HFFc6 (cell line): ENCODE results near the gene PLEKHB1. TPM values are rescaled to one million over a fixed set of nuclear protein-coding genes. Genes with fewer than 3 reads are reported as not detected.

Source experiments
- DNase-seq: peaks from one replicate; pipeline ENCODE4 v3.0.0-alpha.2; 2018
- H3K27ac Mint-ChIP-seq: 2 replicates; pipeline ENCODE4 v1.8.0; 2020; ENCODE audit warnings: mild to moderate bottlenecking, mixed read lengths
- H3K27me3 Mint-ChIP-seq: 2 replicates; pipeline ENCODE4 v1.8.0; 2021; ENCODE audit warnings: mild to moderate bottlenecking, moderate library complexity, mixed read lengths; ENCODE audit not compliant: insufficient read depth
- H3K36me3 Mint-ChIP-seq: 2 replicates; pipeline ENCODE4 v1.8.0; 2021; ENCODE audit warnings: low read depth, mixed read lengths
- H3K4me1 Mint-ChIP-seq: 2 replicates; pipeline ENCODE4 v1.8.0; 2020; ENCODE audit warnings: low read depth, mixed read lengths
- H3K4me3 Mint-ChIP-seq: 2 replicates; pipeline ENCODE4 v1.8.0; 2020; ENCODE audit warnings: mild to moderate bottlenecking, moderate library complexity, mixed read lengths
- H3K9me3 Mint-ChIP-seq: 2 replicates; pipeline ENCODE4 v1.8.0; 2020; ENCODE audit warnings: mild to moderate bottlenecking, mixed read lengths
- CTCF ChIP-seq: fragments of 200-600 bp; sonication (generic); IDR thresholded peaks from 2 replicates; pipeline ENCODE4 v1.5.0; 2021; ENCODE audit warnings: antibody characterized with exemption, mild to moderate bottlenecking
- total RNA-seq, 6 experiments: library from RNA; stranded (reverse); fragmentation: NEBNext Ultra II Directional; extraction: Animal tissue kit (Norgen Biotek cat#: 25700); gene quantifications; 2 replicates in 1 of 6; 3 replicates in 5 of 6; pipeline ENCODE4 v1.2.3, GENCODE V29; 2021

Gene PLEKHB1
- total RNA-seq, 6 experiments from 2014 or later, result 0.23 to 1.6 (median 0.48) TPM

GRCh38 chr11:73640592-73640991, 5.8 kb upstream of the PLEKHB1 start:
- Mint-ChIP-seq H3K4me1 (peaks cover 8% of the 10 kb centered on the region), H3K36me3 (no peaks in the 10 kb centered on the region), H3K27me3 (peaks cover 9% of the 10 kb centered on the region)

GRCh38 chr11:73641668-73642067, 4.7 kb upstream of the PLEKHB1 start:
- H3K9me3 Mint-ChIP-seq, result no peaks in the 10 kb centered on the region
- peaks cover 12% of the 10 kb centered on the region for H3K27me3 Mint-ChIP-seq
- peaks cover 15% of the 10 kb centered on the region for H3K4me1 Mint-ChIP-seq
- H3K36me3 Mint-ChIP-seq, result no peaks in the 10 kb centered on the region
- no peak overlapping the region for H3K4me3 Mint-ChIP-seq
- DNase-seq, result no peak
- no peak overlapping the region for H3K27ac Mint-ChIP-seq
- TF ChIP-seq CTCF, result no peak

More at GRCh38 chr11:73640592-73640991, 5.8 kb upstream of the PLEKHB1 start:
- Mint-ChIP-seq H3K27ac (no peak overlapping the region), H3K4me3 (no peak overlapping the region), H3K9me3 (no peaks in the 10 kb centered on the region)
- no peak for DNase-seq
- no peak for TF ChIP-seq CTCF

- H3K4me3 Mint-ChIP-seq, result peak overlapping the region; percentile 64; the same call in 1 of the 2 replicates
- H3K27me3 Mint-ChIP-seq, result peaks cover 24% of the 10 kb centered on the region
- H3K27ac Mint-ChIP-seq, result peak overlapping the region; percentile 17; the same call in 1 of the 2 replicates
- no peaks in the 10 kb centered on the region for H3K36me3 Mint-ChIP-seq
- TF ChIP-seq CTCF, result no peak
- no peaks in the 10 kb centered on the region for H3K9me3 Mint-ChIP-seq
- H3K4me1 Mint-ChIP-seq, result peaks cover 26% of the 10 kb centered on the region
- no peak for DNase-seq
Measured at GRCh38 chr11:73645121-73645969, 1.0 kb upstream of the PLEKHB1 start.

- no peaks in the 10 kb centered on the region for H3K9me3 Mint-ChIP-seq
- no peak for TF ChIP-seq CTCF
- peak; percentile 70 for DNase-seq
- H3K27ac Mint-ChIP-seq, result no peak overlapping the region
- peak overlapping the region; percentile 32; the same call in 1 of the 2 replicates for H3K4me3 Mint-ChIP-seq
- H3K27me3 Mint-ChIP-seq, result peaks cover 24% of the 10 kb centered on the region
- peaks cover 26% of the 10 kb centered on the region for H3K4me1 Mint-ChIP-seq
- H3K36me3 Mint-ChIP-seq, result no peaks in the 10 kb centered on the region
Measured at GRCh38 chr11:73647459-73648100, 1.2 kb downstream of the PLEKHB1 start.

- Mint-ChIP-seq H3K4me1 (peaks cover 26% of the 10 kb centered on the region), H3K27me3 (peaks cover 22% of the 10 kb centered on the region), H3K9me3 (no peaks in the 10 kb centered on the region), H3K27ac (no peak overlapping the region), H3K4me3 (no peak overlapping the region), H3K36me3 (no peaks in the 10 kb centered on the region)
- TF ChIP-seq CTCF, result no peak
- no peak for DNase-seq
Measured at GRCh38 chr11:73648121-73648520, 1.7 kb downstream of the PLEKHB1 start.
